MM.1S (cell line): Measurements from ENCODE around the gene SPATA9.

Experiments used
- CTCF ChIP-seq: fragments of 300-600 bp; sonication (generic); IDR thresholded peaks from 2 replicates; pipeline ENCODE4 v1.5.1; 2016; ENCODE audit warnings: antibody characterized with exemption, low read length, mixed read lengths
- EZH2phosphoT487 ChIP-seq: fragments of 300-600 bp; sonication (generic); IDR thresholded peaks from 2 replicates; pipeline ENCODE4 v1.6.1; 2018; ENCODE audit warnings: antibody characterized with exemption, low read length

GRCh38 chr5:95717439-95717838 is 34.6 kb upstream of the SPATA9 start:
- TF ChIP-seq CTCF: no peak
- TF ChIP-seq EZH2phosphoT487: no peak
